HEK293 (cell line): Measurements from ENCODE around the gene DOLK.

ENCODE experiments used
- PRDM10 ChIP-seq: fragments of 450-650 bp; formaldehyde crosslinking; IDR thresholded peaks from 2 replicates; pipeline ENCODE4 v1.5.1; 2016; ENCODE audit warnings: missing biosample characterization, missing genetic modification characterization
- SALL2 ChIP-seq: fragments of 450-650 bp; formaldehyde crosslinking; IDR thresholded peaks from 2 replicates; pipeline ENCODE4 v1.5.0; 2017; ENCODE audit warnings: missing biosample characterization, mild to moderate bottlenecking, missing genetic modification characterization, borderline replicate concordance
- TCF7L2 ChIP-seq: IDR thresholded peaks from 2 replicates; pipeline ENCODE4 v1.6.1; 2011; ENCODE audit warnings: low read depth, mild to moderate bottlenecking, inconsistent platforms, low read length, moderate library complexity, borderline replicate concordance
- ZBTB1 ChIP-seq: fragments of 450-650 bp; formaldehyde crosslinking; IDR thresholded peaks from 2 replicates; pipeline ENCODE4 v1.5.1; 2016; ENCODE audit warnings: missing biosample characterization, missing genetic modification characterization
- ZFHX2 ChIP-seq: fragments of 450-650 bp; formaldehyde crosslinking; conservative IDR thresholded peaks from 2 replicates; pipeline ENCODE4 v1.5.1; 2016; ENCODE audit warnings: missing biosample characterization, missing genetic modification characterization
- ZNF18 ChIP-seq: fragments of 450-650 bp; formaldehyde crosslinking; IDR thresholded peaks from 2 replicates; pipeline ENCODE4 v1.5.1; 2016; ENCODE audit warnings: missing biosample characterization, missing genetic modification characterization
- ZNF23 ChIP-seq: fragments of 450-650 bp; formaldehyde crosslinking; IDR thresholded peaks from 2 replicates; pipeline ENCODE4 v1.5.1; 2016; ENCODE audit warnings: missing biosample characterization, missing genetic modification characterization, borderline replicate concordance
- ZNF488 ChIP-seq: fragments of 450-650 bp; formaldehyde crosslinking; IDR thresholded peaks from 2 replicates; pipeline ENCODE4 v1.5.1; 2016; ENCODE audit warnings: missing biosample characterization, missing genetic modification characterization
- ZNF792 ChIP-seq: fragments of 450-650 bp; formaldehyde crosslinking; IDR thresholded peaks from 2 replicates; pipeline ENCODE4 v1.5.1; 2016; ENCODE audit warnings: missing biosample characterization, missing genetic modification characterization
- ZNF837 ChIP-seq: fragments of 450-650 bp; formaldehyde crosslinking; IDR thresholded peaks from 2 replicates; pipeline ENCODE4 v1.5.1; 2016; ENCODE audit warnings: missing biosample characterization, missing genetic modification characterization
- TF ChIP-seq, protein P1 (sequence below): fragments of 450-650 bp; formaldehyde crosslinking; IDR thresholded peaks from 2 replicates; pipeline ENCODE4 v1.5.1; 2016; ENCODE audit warnings: missing biosample characterization, missing genetic modification characterization

DNA sequence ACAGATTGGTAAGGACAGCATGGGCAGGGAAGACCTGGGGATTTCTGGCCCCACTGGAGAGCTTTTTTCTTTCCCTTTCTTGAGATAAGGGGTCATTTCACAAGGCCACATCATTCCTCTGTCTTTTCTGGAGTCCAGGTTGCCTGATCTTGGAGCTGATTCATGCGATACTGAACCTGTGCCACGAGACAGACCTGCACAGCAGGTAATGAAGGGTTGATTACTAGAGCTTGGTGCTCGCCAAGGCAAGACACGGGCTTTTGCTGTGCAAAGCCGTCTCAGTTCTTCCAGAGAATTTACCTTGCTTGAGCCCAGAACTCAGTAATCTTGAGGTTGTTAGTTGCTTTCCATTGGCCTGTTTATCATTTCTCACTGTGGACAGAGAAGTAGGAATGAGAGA, 39.3 kb upstream of the DOLK start:
- TF ChIP-seq ZNF837 (tag by site-specific recombination) (no peak), SALL2 (tag by site-specific recombination) (no peak), ZNF488 (tag by site-specific recombination) (no peak), PRDM10 (no peak), ZFHX2 (tag by site-specific recombination) (no peak), ZNF23 (tag by site-specific recombination) (no peak), ZBTB1 (tag by site-specific recombination) (no peak), ZNF18 (tag by site-specific recombination) (no peak), TCF7L2 (no peak), ZNF792 (tag by site-specific recombination) (no peak)
- TF ChIP-seq, protein P1, sequence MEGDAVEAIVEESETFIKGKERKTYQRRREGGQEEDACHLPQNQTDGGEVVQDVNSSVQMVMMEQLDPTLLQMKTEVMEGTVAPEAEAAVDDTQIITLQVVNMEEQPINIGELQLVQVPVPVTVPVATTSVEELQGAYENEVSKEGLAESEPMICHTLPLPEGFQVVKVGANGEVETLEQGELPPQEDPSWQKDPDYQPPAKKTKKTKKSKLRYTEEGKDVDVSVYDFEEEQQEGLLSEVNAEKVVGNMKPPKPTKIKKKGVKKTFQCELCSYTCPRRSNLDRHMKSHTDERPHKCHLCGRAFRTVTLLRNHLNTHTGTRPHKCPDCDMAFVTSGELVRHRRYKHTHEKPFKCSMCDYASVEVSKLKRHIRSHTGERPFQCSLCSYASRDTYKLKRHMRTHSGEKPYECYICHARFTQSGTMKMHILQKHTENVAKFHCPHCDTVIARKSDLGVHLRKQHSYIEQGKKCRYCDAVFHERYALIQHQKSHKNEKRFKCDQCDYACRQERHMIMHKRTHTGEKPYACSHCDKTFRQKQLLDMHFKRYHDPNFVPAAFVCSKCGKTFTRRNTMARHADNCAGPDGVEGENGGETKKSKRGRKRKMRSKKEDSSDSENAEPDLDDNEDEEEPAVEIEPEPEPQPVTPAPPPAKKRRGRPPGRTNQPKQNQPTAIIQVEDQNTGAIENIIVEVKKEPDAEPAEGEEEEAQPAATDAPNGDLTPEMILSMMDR (tag by site-specific recombination) = no peak
